OCI-LY3 (cell line): ENCODE results near the gene PLPPR4.

ENCODE experiments used
- H2AFZ ChIP-seq: fragments of 200-600, 300-600 bp; shearing (Covaris generic); 2 replicates; pipeline ENCODE4 v1.6.0; 2014; ENCODE audit warnings: antibody characterized with exemption, low read depth, low read length
- H3K27ac ChIP-seq: fragments of 200-600, 300-600 bp; sonication (generic); 2 replicates; pipeline ENCODE4 v1.5.1; 2014; ENCODE audit warnings: mild to moderate bottlenecking, low read length, moderate library complexity, mixed read lengths
- H3K27me3 ChIP-seq: fragments of 200-600, 300-600 bp; sonication (generic); 2 replicates; pipeline ENCODE4 v1.6.1; 2014; ENCODE audit warnings: low read depth, low read length, mixed read lengths
- H3K36me3 ChIP-seq: fragments of 200-600, 300-600 bp; sonication (generic); replicated peaks from 2 replicates; pipeline ENCODE3; 2014; ENCODE audit warnings: low read depth, low read length, mixed read lengths
- H3K4me1 ChIP-seq: fragments of 300-600, 200-600 bp; sonication (generic); 2 replicates; pipeline ENCODE4 v1.6.1; 2014; ENCODE audit warnings: low read length, mixed read lengths
- H3K4me2 ChIP-seq: fragments of 200-600, 300-600 bp; sonication (generic); 2 replicates; pipeline ENCODE4 v1.6.1; 2014; ENCODE audit warnings: low read length, mixed read lengths
- H3K4me3 ChIP-seq: fragments of 300-600, 200-600 bp; sonication (generic); 2 replicates; pipeline ENCODE4 v1.5.1; 2014; ENCODE audit warnings: antibody characterized with exemption, mild to moderate bottlenecking, low read length, moderate library complexity
- H3K79me2 ChIP-seq: fragments of 300-600, 200-600 bp; shearing (Covaris generic); 2 replicates; pipeline ENCODE4 v1.6.1; 2014; ENCODE audit warnings: mild to moderate bottlenecking, low read length, mixed read lengths
- H3K9ac ChIP-seq: fragments of 300-600, 200-600 bp; shearing (Covaris generic); 2 replicates; pipeline ENCODE4 v1.6.0; 2014; ENCODE audit warnings: mild to moderate bottlenecking, low read length, moderate library complexity
- H3K9me3 ChIP-seq: fragments of 200-600, 300-600 bp; shearing (Covaris generic); 2 replicates; pipeline ENCODE4 v1.6.1; 2014; ENCODE audit warnings: low read length, mixed read lengths; ENCODE audit not compliant: insufficient read depth
- H4K20me1 ChIP-seq: fragments of 200-600, 300-600 bp; sonication (generic); 2 replicates; pipeline ENCODE4 v1.6.1; 2016; ENCODE audit warnings: low read length, mixed read lengths; ENCODE audit not compliant: insufficient read depth
- EZH2phosphoT487 ChIP-seq: fragments of 200-600 bp; shearing (Covaris generic); IDR thresholded peaks from 2 replicates; pipeline ENCODE4 v1.6.1; 2018; ENCODE audit warnings: antibody characterized with exemption, mixed run types, low read depth
- TF ChIP-seq, protein P1 (sequence below): fragments of 200-600, 300-600 bp; sonication (generic); IDR thresholded peaks from 2 replicates; pipeline ENCODE4 v1.5.1; 2014; ENCODE audit warnings: antibody characterized with exemption, low read length, low read depth

PLPPR4 gene, protein sequence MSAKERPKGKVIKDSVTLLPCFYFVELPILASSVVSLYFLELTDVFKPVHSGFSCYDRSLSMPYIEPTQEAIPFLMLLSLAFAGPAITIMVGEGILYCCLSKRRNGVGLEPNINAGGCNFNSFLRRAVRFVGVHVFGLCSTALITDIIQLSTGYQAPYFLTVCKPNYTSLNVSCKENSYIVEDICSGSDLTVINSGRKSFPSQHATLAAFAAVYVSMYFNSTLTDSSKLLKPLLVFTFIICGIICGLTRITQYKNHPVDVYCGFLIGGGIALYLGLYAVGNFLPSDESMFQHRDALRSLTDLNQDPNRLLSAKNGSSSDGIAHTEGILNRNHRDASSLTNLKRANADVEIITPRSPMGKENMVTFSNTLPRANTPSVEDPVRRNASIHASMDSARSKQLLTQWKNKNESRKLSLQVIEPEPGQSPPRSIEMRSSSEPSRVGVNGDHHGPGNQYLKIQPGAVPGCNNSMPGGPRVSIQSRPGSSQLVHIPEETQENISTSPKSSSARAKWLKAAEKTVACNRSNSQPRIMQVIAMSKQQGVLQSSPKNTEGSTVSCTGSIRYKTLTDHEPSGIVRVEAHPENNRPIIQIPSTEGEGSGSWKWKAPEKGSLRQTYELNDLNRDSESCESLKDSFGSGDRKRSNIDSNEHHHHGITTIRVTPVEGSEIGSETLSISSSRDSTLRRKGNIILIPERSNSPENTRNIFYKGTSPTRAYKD

DNA sequence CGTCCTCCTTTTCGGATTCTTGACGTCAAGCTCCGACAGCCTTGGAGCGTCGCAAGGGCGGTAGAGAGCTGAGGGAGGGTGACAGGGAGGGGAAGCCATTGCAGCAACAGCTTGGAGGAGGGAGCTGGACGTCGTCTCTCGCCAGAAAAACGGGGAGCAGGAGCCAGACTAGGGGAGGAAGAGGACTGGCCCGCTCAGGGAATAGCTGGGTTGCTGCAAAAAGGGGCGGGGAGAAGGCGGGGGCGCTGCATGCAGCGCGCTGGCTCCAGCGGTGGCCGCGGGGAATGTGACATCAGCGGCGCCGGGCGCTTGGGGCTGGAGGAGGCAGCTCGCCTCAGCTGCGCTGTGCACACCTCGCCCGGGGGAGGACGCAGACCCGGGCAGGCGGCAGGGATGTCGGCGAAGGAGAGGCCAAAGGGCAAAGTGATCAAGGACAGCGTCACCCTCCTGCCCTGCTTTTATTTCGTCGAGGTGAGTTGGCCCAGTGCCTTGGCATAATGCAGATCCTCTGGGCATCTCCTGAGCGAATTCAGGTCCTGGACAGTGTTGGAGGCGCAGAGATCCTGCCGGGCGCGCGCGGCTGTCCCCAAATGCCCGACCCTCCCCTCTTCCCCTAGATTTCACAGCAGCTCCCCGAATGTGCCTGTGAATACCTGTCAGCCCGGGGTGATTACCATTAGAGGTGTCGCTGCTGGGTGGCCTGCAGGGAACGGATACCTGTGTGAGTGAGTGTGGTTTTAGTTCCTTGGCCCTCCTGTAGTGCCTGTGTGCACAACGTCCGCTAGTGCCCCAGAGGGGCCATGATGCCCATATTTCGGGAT lies at the start of gene PLPPR4:
TSS of gene PLPPR4 (plus strand) at position 292 of the 821 bp plus-strand sequence. CDS start at position 394, 102 bp downstream.
- H3K9ac ChIP-seq = no peak within 1 kb of the TSS
- H3K9me3 ChIP-seq = no peaks in the 10 kb centered on the region
- no peak within 1 kb of the TSS for H3K27ac ChIP-seq
- H3K4me3 ChIP-seq = no peak within 1 kb of the TSS
- H3K4me2 ChIP-seq = no peak within 1 kb of the TSS
- no peaks in the 10 kb centered on the region for H3K27me3 ChIP-seq
- TF ChIP-seq EZH2phosphoT487 = no peak
- TF ChIP-seq, protein P1, sequence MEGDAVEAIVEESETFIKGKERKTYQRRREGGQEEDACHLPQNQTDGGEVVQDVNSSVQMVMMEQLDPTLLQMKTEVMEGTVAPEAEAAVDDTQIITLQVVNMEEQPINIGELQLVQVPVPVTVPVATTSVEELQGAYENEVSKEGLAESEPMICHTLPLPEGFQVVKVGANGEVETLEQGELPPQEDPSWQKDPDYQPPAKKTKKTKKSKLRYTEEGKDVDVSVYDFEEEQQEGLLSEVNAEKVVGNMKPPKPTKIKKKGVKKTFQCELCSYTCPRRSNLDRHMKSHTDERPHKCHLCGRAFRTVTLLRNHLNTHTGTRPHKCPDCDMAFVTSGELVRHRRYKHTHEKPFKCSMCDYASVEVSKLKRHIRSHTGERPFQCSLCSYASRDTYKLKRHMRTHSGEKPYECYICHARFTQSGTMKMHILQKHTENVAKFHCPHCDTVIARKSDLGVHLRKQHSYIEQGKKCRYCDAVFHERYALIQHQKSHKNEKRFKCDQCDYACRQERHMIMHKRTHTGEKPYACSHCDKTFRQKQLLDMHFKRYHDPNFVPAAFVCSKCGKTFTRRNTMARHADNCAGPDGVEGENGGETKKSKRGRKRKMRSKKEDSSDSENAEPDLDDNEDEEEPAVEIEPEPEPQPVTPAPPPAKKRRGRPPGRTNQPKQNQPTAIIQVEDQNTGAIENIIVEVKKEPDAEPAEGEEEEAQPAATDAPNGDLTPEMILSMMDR = no peak
- no peaks in the 10 kb centered on the region for H3K4me1 ChIP-seq
- H4K20me1 ChIP-seq = no peaks in the 10 kb centered on the region
- no peak within 1 kb of the TSS for H2AFZ ChIP-seq
- H3K79me2 ChIP-seq = no peaks in the 10 kb centered on the region
- H3K36me3 ChIP-seq = no peaks in the 10 kb centered on the region

DNA sequence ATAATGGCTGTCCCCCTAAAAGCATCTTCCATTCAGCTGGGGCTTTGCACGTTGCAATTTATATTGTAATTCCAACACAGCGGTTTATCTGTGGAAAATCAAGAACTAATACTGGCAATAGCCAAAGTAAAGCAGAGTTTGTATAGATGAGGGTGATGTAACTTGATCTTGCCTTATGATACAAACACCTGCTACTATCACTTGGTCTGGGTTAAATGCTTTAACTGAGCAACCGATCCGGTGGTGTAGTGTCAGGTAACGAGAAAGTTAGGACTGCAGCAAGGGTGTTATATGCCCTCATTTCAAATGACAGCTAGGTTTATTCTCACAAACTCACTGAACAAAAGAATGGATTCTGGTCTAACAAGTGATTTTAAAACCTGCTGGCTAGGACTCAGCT lies 47.3 kb upstream of the PLPPR4 start:
- H3K27ac ChIP-seq = no peak overlapping the region
- H3K27me3 ChIP-seq = peaks cover 4% of the 10 kb centered on the region; the same call in 1 of the 2 replicates
- H2AFZ ChIP-seq = no peak overlapping the region
- no peak overlapping the region for H3K9ac ChIP-seq
- peaks cover 14% of the 10 kb centered on the region for H3K4me1 ChIP-seq
- no peak overlapping the region for H3K4me3 ChIP-seq
- TF ChIP-seq, protein P1 = no peak
- no peak for TF ChIP-seq EZH2phosphoT487
- no peaks in the 10 kb centered on the region for H4K20me1 ChIP-seq
- H3K36me3 ChIP-seq = peaks cover 4% of the 10 kb centered on the region
- no peak overlapping the region for H3K4me2 ChIP-seq
- H3K79me2 ChIP-seq = no peaks in the 10 kb centered on the region
- H3K9me3 ChIP-seq = peaks cover 10% of the 10 kb centered on the region; the same call in 1 of the 2 replicates

DNA sequence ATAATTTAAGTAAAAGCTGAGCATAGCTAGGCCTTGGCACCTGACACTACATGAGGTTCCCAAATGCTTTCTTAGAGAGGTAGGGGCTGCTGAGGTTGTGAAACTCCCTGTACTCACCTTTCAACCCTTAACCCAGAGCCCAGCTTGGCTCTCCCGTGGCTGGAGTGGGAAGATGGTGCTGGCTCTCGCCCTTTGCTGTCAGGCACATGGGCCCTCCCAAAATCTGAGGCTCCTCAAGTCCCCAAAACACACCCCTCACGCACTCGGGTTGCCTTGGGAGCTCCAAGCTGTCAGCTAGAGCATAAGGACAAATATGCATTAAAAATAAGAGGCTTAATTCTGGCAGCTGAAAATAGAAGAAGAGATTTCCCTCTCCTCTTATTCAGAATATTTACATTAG lies 46.7 kb upstream of the PLPPR4 start:
- Histone ChIP-seq H4K20me1 (no peaks in the 10 kb centered on the region), H3K27me3 (peaks cover 5% of the 10 kb centered on the region; the same call in 1 of the 2 replicates), H3K27ac (no peak overlapping the region), H3K9me3 (peaks cover 10% of the 10 kb centered on the region; the same call in 1 of the 2 replicates), H2AFZ (no peak overlapping the region), H3K4me1 (peaks cover 14% of the 10 kb centered on the region), H3K4me3 (no peak overlapping the region), H3K79me2 (no peaks in the 10 kb centered on the region), H3K36me3 (peaks cover 4% of the 10 kb centered on the region), H3K9ac (no peak overlapping the region), H3K4me2 (no peak overlapping the region)
- no peak for TF ChIP-seq EZH2phosphoT487
- TF ChIP-seq, protein P1 = no peak
